Esophagus muscularis mucosa (tissue), 4 donors: ENCODE data around the gene ARHGEF7.
"Not testable (repeated sequence)": the region's sequence is repeated elsewhere in the genome, so short reads cannot be mapped to it uniquely, and the experiment has no call there.

Experiments used
- EP300 ChIP-seq: sonication (generic); formaldehyde crosslinking; IDR thresholded peaks from one replicate; pipeline ENCODE4 v1.6.1; 2017; ENCODE audit warnings: antibody characterized with exemption
- POLR2A ChIP-seq: fragments of 450-650 bp; IDR thresholded peaks from one replicate; pipeline ENCODE4 v1.6.1; 2017; ENCODE audit warnings: antibody characterized with exemption, moderate library complexity, mild to moderate bottlenecking, low read depth
- TF ChIP-seq, protein P1 (sequence below), 3 experiments: fragments of 200-600 bp in 2 of 3; fragments of 450-650 bp in 1 of 3; sonication (generic) in 2 of 3; IDR thresholded peaks; one replicate each; pipeline ENCODE4 v1.5.1; 2017 to 2019; ENCODE audit warnings: antibody characterized with exemption in 3 of 3, mild to moderate bottlenecking in 2 of 3, moderate library complexity in 1 of 3

DNA sequence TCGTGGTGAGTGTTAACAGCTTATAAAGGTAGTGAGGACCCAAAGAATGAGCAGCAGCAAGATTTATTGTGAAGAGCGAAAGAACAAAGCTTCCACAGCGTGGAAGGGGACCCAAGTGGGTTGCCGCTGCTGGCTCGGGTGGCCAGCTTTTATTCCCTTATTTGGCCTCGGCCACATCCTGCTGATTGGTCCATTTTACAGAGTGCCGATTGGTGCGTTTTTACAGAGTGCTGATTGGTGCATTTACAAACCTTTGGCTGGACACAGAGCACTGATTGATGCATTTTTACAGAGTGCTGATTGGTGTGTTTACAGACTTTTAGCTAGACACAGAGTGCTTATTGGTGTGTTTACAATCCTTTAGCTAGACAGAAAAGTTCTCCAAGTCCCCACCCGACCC lies 74.4 kb downstream of the ARHGEF7 start:
- TF ChIP-seq, protein P1, sequence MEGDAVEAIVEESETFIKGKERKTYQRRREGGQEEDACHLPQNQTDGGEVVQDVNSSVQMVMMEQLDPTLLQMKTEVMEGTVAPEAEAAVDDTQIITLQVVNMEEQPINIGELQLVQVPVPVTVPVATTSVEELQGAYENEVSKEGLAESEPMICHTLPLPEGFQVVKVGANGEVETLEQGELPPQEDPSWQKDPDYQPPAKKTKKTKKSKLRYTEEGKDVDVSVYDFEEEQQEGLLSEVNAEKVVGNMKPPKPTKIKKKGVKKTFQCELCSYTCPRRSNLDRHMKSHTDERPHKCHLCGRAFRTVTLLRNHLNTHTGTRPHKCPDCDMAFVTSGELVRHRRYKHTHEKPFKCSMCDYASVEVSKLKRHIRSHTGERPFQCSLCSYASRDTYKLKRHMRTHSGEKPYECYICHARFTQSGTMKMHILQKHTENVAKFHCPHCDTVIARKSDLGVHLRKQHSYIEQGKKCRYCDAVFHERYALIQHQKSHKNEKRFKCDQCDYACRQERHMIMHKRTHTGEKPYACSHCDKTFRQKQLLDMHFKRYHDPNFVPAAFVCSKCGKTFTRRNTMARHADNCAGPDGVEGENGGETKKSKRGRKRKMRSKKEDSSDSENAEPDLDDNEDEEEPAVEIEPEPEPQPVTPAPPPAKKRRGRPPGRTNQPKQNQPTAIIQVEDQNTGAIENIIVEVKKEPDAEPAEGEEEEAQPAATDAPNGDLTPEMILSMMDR (IDR thresholded peaks at IDR 0.05) = not testable (repeated sequence)
- not testable (repeated sequence) for TF ChIP-seq POLR2A, EP300
